Breast epithelium (tissue), 3 donors: ENCODE measurements around the gene WDR19.

Experiments
- CTCF ChIP-seq, 3 donors: fragments of 450-650 bp; IDR thresholded peaks; one replicate each; pipeline ENCODE4 v1.5.1; 2016 to 2017; ENCODE audit warnings: antibody characterized with exemption in 3 of 3, mild to moderate bottlenecking in 3 of 3, moderate library complexity in 3 of 3
- POLR2AphosphoS5 ChIP-seq, 3 donors: sonication (generic); formaldehyde crosslinking; IDR thresholded peaks; one replicate each; pipeline ENCODE4 v1.6.1; 2017; ENCODE audit warnings: antibody characterized with exemption in 3 of 3

- TF ChIP-seq CTCF (IDR thresholded peaks at IDR 0.05) (no peak), POLR2AphosphoS5 (IDR thresholded peaks at IDR 0.05) (no peak)
Observed at GRCh38 chr4:39326468-39326977, 144.2 kb downstream of the WDR19 start.
